Measurements from ENCODE around the gene KDM5C.

DNA sequence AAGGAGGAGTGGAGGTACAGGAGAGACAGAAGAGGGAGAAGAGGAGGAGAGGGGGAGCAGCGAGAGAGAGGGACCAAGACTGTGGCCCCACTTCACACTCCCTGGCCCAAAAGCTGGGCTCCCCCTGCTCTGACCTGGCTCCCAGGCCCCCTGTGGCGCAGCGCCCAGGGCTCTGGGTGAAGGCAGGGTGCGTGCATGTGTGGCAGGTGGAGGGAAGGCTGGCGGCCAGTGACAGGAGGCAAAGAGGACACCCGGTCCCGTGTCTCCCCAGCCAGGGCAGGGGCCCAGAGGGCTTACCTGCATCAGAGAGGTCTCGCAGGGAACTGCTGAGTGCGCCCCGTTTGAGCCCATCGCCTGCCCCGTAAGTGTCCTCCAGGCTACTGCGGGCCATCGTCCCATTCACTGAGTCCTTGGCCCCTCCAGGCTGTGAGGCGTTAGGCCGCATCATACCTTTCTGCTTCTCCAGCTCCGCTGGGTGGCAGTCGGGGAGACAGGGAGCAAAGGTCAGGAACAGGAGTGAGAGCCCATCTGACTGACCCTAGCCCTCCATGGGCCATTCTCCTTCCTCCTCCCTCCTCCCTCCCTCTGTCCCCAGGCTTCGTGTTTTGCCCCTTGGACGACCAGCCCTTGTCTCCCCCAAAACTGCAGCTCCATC, 11.1 kb upstream of the KDM5C start:
- TF ChIP-seq POLR2A (IDR thresholded peaks at IDR 0.05): no peak
- TF ChIP-seq, protein P1, sequence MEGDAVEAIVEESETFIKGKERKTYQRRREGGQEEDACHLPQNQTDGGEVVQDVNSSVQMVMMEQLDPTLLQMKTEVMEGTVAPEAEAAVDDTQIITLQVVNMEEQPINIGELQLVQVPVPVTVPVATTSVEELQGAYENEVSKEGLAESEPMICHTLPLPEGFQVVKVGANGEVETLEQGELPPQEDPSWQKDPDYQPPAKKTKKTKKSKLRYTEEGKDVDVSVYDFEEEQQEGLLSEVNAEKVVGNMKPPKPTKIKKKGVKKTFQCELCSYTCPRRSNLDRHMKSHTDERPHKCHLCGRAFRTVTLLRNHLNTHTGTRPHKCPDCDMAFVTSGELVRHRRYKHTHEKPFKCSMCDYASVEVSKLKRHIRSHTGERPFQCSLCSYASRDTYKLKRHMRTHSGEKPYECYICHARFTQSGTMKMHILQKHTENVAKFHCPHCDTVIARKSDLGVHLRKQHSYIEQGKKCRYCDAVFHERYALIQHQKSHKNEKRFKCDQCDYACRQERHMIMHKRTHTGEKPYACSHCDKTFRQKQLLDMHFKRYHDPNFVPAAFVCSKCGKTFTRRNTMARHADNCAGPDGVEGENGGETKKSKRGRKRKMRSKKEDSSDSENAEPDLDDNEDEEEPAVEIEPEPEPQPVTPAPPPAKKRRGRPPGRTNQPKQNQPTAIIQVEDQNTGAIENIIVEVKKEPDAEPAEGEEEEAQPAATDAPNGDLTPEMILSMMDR (IDR thresholded peaks at IDR 0.05): no peak
